T-cell (primary cell): ENCODE results near the gene PNKD. TPM values are rescaled to one million over a fixed set of nuclear protein-coding genes. Genes with fewer than 3 reads are reported as not detected.

Experiments
- ATAC-seq, 4 experiments: fragments of 200-7000 bp in 3 of 4; fragments of 150-1000 bp in 1 of 4; cut with Tn5 transposase; replicated peaks in 1 of 4; 1 replicate in 3 of 4; 2 replicates in 1 of 4; pipeline ENCODE4 v1.10.0; 2021; ENCODE audit warnings: moderate library complexity in 3 of 4, mild to moderate bottlenecking in 2 of 4, moderate number of reproducible peaks in 1 of 4
- CTCF ChIA-PET, 2 donors: fragments of 300-600 bp; sonication (Branson Sonifier 250); formaldehyde crosslinking; loops; one replicate each; lab custom pipeline; 2022; ENCODE audit warnings: antibody characterized with exemption in 2 of 2; lab: Charles Lee
- POLR2A ChIA-PET, 2 donors: fragments of 300-600 bp; sonication (Branson Sonifier 250); formaldehyde crosslinking; loops; one replicate each; lab custom pipeline; 2022; ENCODE audit warnings: antibody characterized with exemption in 2 of 2; lab: Charles Lee
- DNase-seq, 35 experiments: peaks; one replicate each; pipeline versions ENCODE4 v3.0.0 to v3.0.0-alpha.2; 2013 to 2023
- H3K27ac ChIP-seq: one replicate; pipeline ENCODE4 v1.5.1; 2013; ENCODE audit warnings: low read length
- H3K27me3 ChIP-seq, 2 experiments: replicated peaks in 1 of 2; 1 replicate in 1 of 2; 2 replicates in 1 of 2; pipeline versions ENCODE4 v1.6.1 to v1.7.0; 2013; ENCODE audit warnings: low read length in 1 of 2, mixed read lengths in 1 of 2; ENCODE audit not compliant: control insufficient read depth in 2 of 2, insufficient read depth in 2 of 2; ENCODE audit errors: extremely low read depth in 1 of 2
- H3K36me3 ChIP-seq, 2 donors: 1 replicate in 1 of 2; 2 replicates in 1 of 2; pipeline versions ENCODE4 v1.6.1 to v1.7.0; 2013; ENCODE audit warnings: low read length in 1 of 2; ENCODE audit not compliant: control insufficient read depth in 2 of 2, insufficient read depth in 1 of 2; ENCODE audit errors: extremely low read depth in 1 of 2
- H3K4me1 ChIP-seq, 2 experiments: 1 replicate in 1 of 2; 2 replicates in 1 of 2; pipeline versions ENCODE4 v1.6.1 to v1.7.0; 2013; ENCODE audit warnings: low read length in 2 of 2, mixed read lengths in 1 of 2; ENCODE audit not compliant: insufficient read depth in 2 of 2, control insufficient read depth in 1 of 2; ENCODE audit errors: extremely low read depth in 1 of 2
- H3K4me3 ChIP-seq, 2 donors: 1 replicate in 1 of 2; 2 replicates in 1 of 2; pipeline versions ENCODE4 v1.5.1 to v1.7.0; 2013; ENCODE audit warnings: mild to moderate bottlenecking in 2 of 2, low read length in 1 of 2, moderate library complexity in 1 of 2; ENCODE audit not compliant: control insufficient read depth in 1 of 2; ENCODE audit errors: extremely low read depth in 1 of 2
- H3K9me3 ChIP-seq: 2 replicates; pipeline ENCODE4 v1.7.0; 2013
- H3K27ac Mint-ChIP-seq, 2 donors: one replicate each; pipeline ENCODE4 v1.8.0; 2020 to 2021; ENCODE audit warnings: mild to moderate bottlenecking in 2 of 2, mixed read lengths in 2 of 2
- H3K27me3 Mint-ChIP-seq, 2 donors: one replicate each; pipeline ENCODE4 v1.8.0; 2021 to 2022; ENCODE audit warnings: mixed read lengths in 2 of 2
- H3K36me3 Mint-ChIP-seq: one replicate; pipeline ENCODE4 v1.8.0; 2021; ENCODE audit warnings: mixed read lengths
- H3K4me1 Mint-ChIP-seq, 3 donors: one replicate each; pipeline ENCODE4 v1.8.0; 2020 to 2022; ENCODE audit warnings: mixed read lengths in 3 of 3, mild to moderate bottlenecking in 1 of 3
- H3K4me3 Mint-ChIP-seq, 3 donors: one replicate each; pipeline ENCODE4 v1.8.0; 2020 to 2022; ENCODE audit warnings: mild to moderate bottlenecking in 3 of 3, mixed read lengths in 3 of 3, moderate library complexity in 3 of 3
- H3K9me3 Mint-ChIP-seq, 3 donors: one replicate each; pipeline ENCODE4 v1.8.0; 2020 to 2022; ENCODE audit warnings: mixed read lengths in 3 of 3
- WGBS: methylation state at CpG from one replicate; pipeline ENCODE4 v1.1.5; 2013; ENCODE audit warnings: missing lambda C conversion rate; ENCODE audit not compliant: insufficient coverage; 5-methylcytosine and 5-hydroxymethylcytosine counted together
- total RNA-seq, 35 experiments: library from RNA in 6 of 35; stranded (reverse) in 6 of 35; fragments of 120-200 nt in 1 of 35; gene quantifications; one replicate each; pipeline versions ENCODE4 v1.2.1 to v1.2.4 and lab custom pipeline; 2013 to 2026

The PNKD gene
- total RNA-seq, 5 donors from 2014 or later (not counting 1 experiment from before 2014, with no cell fraction given): 17.4 to 33.1 (median 30.6) TPM

GRCh38 chr2:218256612-218257350, 13.5 kb upstream of the PNKD start:
- ChIA-PET CTCF (interaction anchor here (0.6 to 2.0 kb wide), 16 partner anchors 9 to 415 kb away, joined by 3 to 8 read pairs (median 4); partner anchors contain the start of genes AAMP (in 1 of the 2), CXCR1 (in 1 of the 2), PNKD (in 1 of the 2) and RNF25 (in 1 of the 2)), POLR2A (no interaction called here)
- H3K36me3 ChIP-seq: peaks cover 13 to 47% of the 10 kb centered on the region in 2 donors
- no peaks in the 10 kb centered on the region for H3K27me3 ChIP-seq
- ATAC-seq (peak in 2 of 4 experiments; percentile 6 to 8), DNase-seq (no peak)
- no peak overlapping the region for H3K4me3 ChIP-seq
- Mint-ChIP-seq H3K4me1 (peaks cover 13 to 33% (median 19%) of the 10 kb centered on the region in 3 donors), H3K9me3 (no peaks in the 10 kb centered on the region), H3K36me3 (peaks cover 27% of the 10 kb centered on the region), H3K27me3 (no peaks in the 10 kb centered on the region), H3K27ac (peak overlapping the region; percentile 82 to 92), H3K4me3 (no peak overlapping the region)
- no peaks in the 10 kb centered on the region for H3K9me3 ChIP-seq
- WGBS: 90% methylated on average over 10 of the region's 13 CpGs
- peak overlapping the region; percentile 66 for H3K27ac ChIP-seq
- H3K4me1 ChIP-seq: peaks cover 2 to 28% of the 10 kb centered on the region in 2 experiments

GRCh38 chr2:218257390-218257981, 12.8 kb upstream of the PNKD start:
- peak overlapping the region; percentile 82 to 92 for H3K27ac Mint-ChIP-seq

GRCh38 chr2:218259099-218259961, 11.0 kb upstream of the PNKD start:
- ChIA-PET POLR2A (interaction anchor here (0.5 to 1.0 kb wide), 3 partner anchors 8 to 38 kb away, joined by 3 read pairs; no protein-coding TSS in a partner anchor), CTCF (interaction anchor here in 1 of 2 donors (1.4 kb wide), 1 partner anchor 11 kb away, joined by 4 read pairs; the partner anchor contains the start of genes AAMP and PNKD)
- peak overlapping the region; percentile 52 to 53 for H3K27ac Mint-ChIP-seq
- 88% methylated on average over 12 of the region's 15 CpGs for WGBS
- Histone ChIP-seq H3K27me3 (no peaks in the 10 kb centered on the region), H3K27ac (no peak overlapping the region), H3K36me3 (peaks cover 11 to 31% of the 10 kb centered on the region in 2 donors), H3K4me3 (no peak overlapping the region), H3K9me3 (no peaks in the 10 kb centered on the region), H3K4me1 (peaks cover 2 to 36% of the 10 kb centered on the region in 2 experiments)
- peaks cover 15% of the 10 kb centered on the region for H3K36me3 Mint-ChIP-seq
- no peak overlapping the region for H3K4me3 Mint-ChIP-seq
- no peak for ATAC-seq
- DNase-seq: no peak
- peaks cover 13 to 38% (median 19%) of the 10 kb centered on the region in 3 donors for H3K4me1 Mint-ChIP-seq
- H3K27me3 Mint-ChIP-seq: no peaks in the 10 kb centered on the region
- no peaks in the 10 kb centered on the region for H3K9me3 Mint-ChIP-seq

More at GRCh38 chr2:218257390-218257981, 12.8 kb upstream of the PNKD start:
- peaks cover 2 to 28% of the 10 kb centered on the region in 2 experiments for H3K4me1 ChIP-seq
- DNase-seq (peak; percentile 20 to 82 (median 61)), ATAC-seq (peak; percentile 62 to 66 (median 63))
- peaks cover 7 to 39% of the 10 kb centered on the region in 2 donors for H3K36me3 ChIP-seq
- peak overlapping the region; percentile 32 to 45 (median 39) for H3K4me3 Mint-ChIP-seq
- H3K4me1 Mint-ChIP-seq: peaks cover 13 to 33% (median 19%) of the 10 kb centered on the region in 3 donors
- POLR2A ChIA-PET: no interaction called here
- no peaks in the 10 kb centered on the region for H3K9me3 ChIP-seq
- peak overlapping the region; percentile 66 for H3K27ac ChIP-seq
- CTCF ChIA-PET: interaction anchor here (0.6 to 2.0 kb wide), 16 partner anchors 10 to 414 kb away, joined by 3 to 8 read pairs (median 4); partner anchors contain the start of genes AAMP (in 1 of the 2), CXCR1 (in 1 of the 2), PNKD (in 1 of the 2) and RNF25 (in 1 of the 2)
- no peak overlapping the region for H3K4me3 ChIP-seq
- H3K36me3 Mint-ChIP-seq: peaks cover 23% of the 10 kb centered on the region
- H3K9me3 Mint-ChIP-seq: no peaks in the 10 kb centered on the region
- no peaks in the 10 kb centered on the region for H3K27me3 ChIP-seq
- no peaks in the 10 kb centered on the region for H3K27me3 Mint-ChIP-seq
- 22% methylated on average over 8 of the region's 8 CpGs for WGBS

- POLR2A ChIA-PET: no interaction called here
- Mint-ChIP-seq H3K27ac (peak overlapping the region; percentile 52 to 53), H3K36me3 (peaks cover 10% of the 10 kb centered on the region), H3K4me3 (no peak overlapping the region), H3K4me1 (peaks cover 15 to 37% (median 19%) of the 10 kb centered on the region in 3 donors), H3K9me3 (no peaks in the 10 kb centered on the region), H3K27me3 (no peaks in the 10 kb centered on the region)
- Histone ChIP-seq H3K4me1 (peaks cover 2 to 43% of the 10 kb centered on the region in 2 experiments), H3K36me3 (peaks cover 18 to 31% of the 10 kb centered on the region in 2 donors), H3K4me3 (no peak overlapping the region), H3K27ac (no peak overlapping the region), H3K9me3 (no peaks in the 10 kb centered on the region), H3K27me3 (no peaks in the 10 kb centered on the region)
- CTCF ChIA-PET: interaction anchor here in 1 of 2 donors (0.6 to 1.4 kb wide), 2 partner anchors 10 to 15 kb away, joined by 3 to 4 read pairs; partner anchors contain the start of genes AAMP and PNKD
- DNase-seq (no peak), ATAC-seq (no peak)
- WGBS: 100% methylated on average over 2 of the region's 5 CpGs
These were observed 10.2 kb upstream of the PNKD start for GRCh38 chr2:218260166-218260565.

- no peaks in the 10 kb centered on the region for H3K27me3 ChIP-seq
- peaks cover 12% of the 10 kb centered on the region for H3K36me3 Mint-ChIP-seq
- ATAC-seq (no peak), DNase-seq (no peak)
- 95% methylated on average over 6 of the region's 10 CpGs for WGBS
- no peak within 1 kb of the TSS for H3K4me3 ChIP-seq
- peaks cover 18 to 31% of the 10 kb centered on the region in 2 donors for H3K36me3 ChIP-seq
- H3K9me3 ChIP-seq: no peaks in the 10 kb centered on the region
- peak within 1 kb of the TSS; percentile 52 to 53 for H3K27ac Mint-ChIP-seq
- POLR2A ChIA-PET: interaction anchor here in 1 of 2 donors (0.6 kb wide), 1 partner anchor 61 kb away, joined by 5 read pairs; no protein-coding TSS in a partner anchor
- no peaks in the 10 kb centered on the region for H3K27me3 Mint-ChIP-seq
- CTCF ChIA-PET: interaction anchor here (0.5 to 0.6 kb wide), 2 partner anchors 15 to 36 kb away, joined by 3 read pairs; no protein-coding TSS in a partner anchor
- H3K4me1 Mint-ChIP-seq: peaks cover 19 to 37% (median 19%) of the 10 kb centered on the region in 3 donors
- no peaks in the 10 kb centered on the region for H3K9me3 Mint-ChIP-seq
- no peak within 1 kb of the TSS for H3K4me3 Mint-ChIP-seq
- H3K27ac ChIP-seq: no peak within 1 kb of the TSS
- peaks cover 2 to 46% of the 10 kb centered on the region in 2 experiments for H3K4me1 ChIP-seq
These were observed 9.4 kb upstream of the PNKD start, which contains the start of gene GPBAR1 for GRCh38 chr2:218260742-218261422. GPBAR1 (plus strand) TSS chr2:218261015; CDS start chr2:218262725, 1,710 bp downstream.
